Neural cell (in vitro differentiated cells): ENCODE measurements around the gene ADGRB3.

Source experiments
- CTCF ChIP-seq: fragments of 450-650 bp; IDR thresholded peaks from 2 replicates; pipeline ENCODE4 v1.5.1; 2014; ENCODE audit warnings: antibody characterized with exemption, mild to moderate bottlenecking, moderate library complexity; ENCODE audit not compliant: poor library complexity, severe bottlenecking
- EP300 ChIP-seq: fragments of 450-650 bp; conservative IDR thresholded peaks from 2 replicates; pipeline ENCODE4 v1.6.1; 2014; ENCODE audit warnings: antibody characterized with exemption, mild to moderate bottlenecking, moderate library complexity; ENCODE audit not compliant: poor library complexity, severe bottlenecking
- EZH2 ChIP-seq: fragments of 200-600, 300-800 bp; shearing (Covaris generic), sonication (generic); IDR thresholded peaks from 2 replicates; pipeline ENCODE4 v1.6.1; 2014; ENCODE audit warnings: antibody characterized with exemption, low read length, borderline replicate concordance, mild to moderate bottlenecking; ENCODE audit not compliant: insufficient read depth, poor library complexity, severe bottlenecking
- MXI1 ChIP-seq: fragments of 450-650 bp; conservative IDR thresholded peaks from 2 replicates; pipeline ENCODE4 v1.6.1; 2014; ENCODE audit warnings: antibody characterized with exemption, mild to moderate bottlenecking; ENCODE audit not compliant: poor library complexity, severe bottlenecking
- POLR2AphosphoS5 ChIP-seq: IDR thresholded peaks from 2 replicates; pipeline ENCODE4 v1.6.1; 2012
- RAD21 ChIP-seq: fragments of 450-650 bp; conservative IDR thresholded peaks from 2 replicates; pipeline ENCODE4 v1.6.1; 2014; ENCODE audit warnings: antibody characterized with exemption, mild to moderate bottlenecking, moderate library complexity
- REST ChIP-seq: IDR thresholded peaks from 2 replicates; pipeline ENCODE4 v1.6.1; 2012; ENCODE audit warnings: borderline replicate concordance
- TAF1 ChIP-seq: IDR thresholded peaks from 2 replicates; pipeline ENCODE4 v1.6.1; 2012; ENCODE audit warnings: low read depth

- TF ChIP-seq EZH2 (no peak), CTCF (no peak), MXI1 (no peak), POLR2AphosphoS5 (no peak), REST (no peak), EP300 (no peak), TAF1 (no peak), RAD21 (no peak)
These were observed 1.6 kb downstream of the ADGRB3 start for GRCh38 chr6:68636666-68637065.
